Left ventricle myocardium inferior (tissue), 1 donor: ENCODE measurements around the gene SNX12. TPM values are rescaled to one million over a fixed set of nuclear protein-coding genes. Genes with fewer than 3 reads are reported as not detected.
A peak's percentile ranks its signal among the peaks of the same experiment; 100 is the strongest.

Source experiments
- DNase-seq: peaks from one replicate; pipeline ENCODE4 v3.0.0-alpha.2; 2020
- H3K27ac ChIP-seq: fragments of 200-600 bp; replicated peaks from 2 replicates; pipeline ENCODE4 v1.8.0; 2021
- H3K27me3 ChIP-seq: fragments of 200-600 bp; 2 replicates; pipeline ENCODE4 v1.8.0; 2021; ENCODE audit warnings: low read depth
- H3K36me3 ChIP-seq: fragments of 200-600 bp; 2 replicates; pipeline ENCODE4 v1.8.0; 2021
- H3K4me1 ChIP-seq: fragments of 200-600 bp; 2 replicates; pipeline ENCODE4 v1.8.0; 2021
- H3K4me3 ChIP-seq: fragments of 200-600 bp; 2 replicates; pipeline ENCODE4 v1.8.0; 2021; ENCODE audit warnings: mild to moderate bottlenecking, moderate library complexity
- H3K9me3 ChIP-seq: fragments of 200-600 bp; replicated peaks from 2 replicates; pipeline ENCODE4 v1.8.0; 2021
- intact Hi-C: fragments of 100-400 bp; cut with micrococcal nuclease; formaldehyde crosslinking; loops from one replicate; pipeline ENCODE4 v1.11.0; 2022
- total RNA-seq: library from RNA; stranded (reverse); fragmentation: NEBNext Ultra II Directional; extraction: Animal tissue kit (Norgen Biotek cat#: 25700); gene quantifications from one replicate; pipeline ENCODE4 v1.2.1, GENCODE V29; 2021
- TF ChIP-seq, protein P1 (sequence below): fragments of 200-600 bp; IDR thresholded peaks from 2 replicates; pipeline ENCODE4 v1.8.0; 2021; ENCODE audit warnings: antibody characterized with exemption, mild to moderate bottlenecking, borderline replicate concordance
- donor health status: DM: no; HTN: yes; CAD: no; lungs with severe emphysema.

Gene SNX12
- total RNA-seq, 1 donor from 2014 or later = 42.7 TPM

GRCh38 chrX:71102292-71102691 is 34.2 kb upstream of the SNX12 start:
- no peak for DNase-seq
- Histone ChIP-seq H3K4me1 (peaks cover 17% of the 10 kb centered on the region), H3K9me3 (no peaks in the 10 kb centered on the region), H3K27me3 (no peaks in the 10 kb centered on the region), H3K27ac (no peak overlapping the region), H3K4me3 (no peak overlapping the region), H3K36me3 (no peaks in the 10 kb centered on the region)
- intact Hi-C loops = no loop called here
- TF ChIP-seq, protein P1, sequence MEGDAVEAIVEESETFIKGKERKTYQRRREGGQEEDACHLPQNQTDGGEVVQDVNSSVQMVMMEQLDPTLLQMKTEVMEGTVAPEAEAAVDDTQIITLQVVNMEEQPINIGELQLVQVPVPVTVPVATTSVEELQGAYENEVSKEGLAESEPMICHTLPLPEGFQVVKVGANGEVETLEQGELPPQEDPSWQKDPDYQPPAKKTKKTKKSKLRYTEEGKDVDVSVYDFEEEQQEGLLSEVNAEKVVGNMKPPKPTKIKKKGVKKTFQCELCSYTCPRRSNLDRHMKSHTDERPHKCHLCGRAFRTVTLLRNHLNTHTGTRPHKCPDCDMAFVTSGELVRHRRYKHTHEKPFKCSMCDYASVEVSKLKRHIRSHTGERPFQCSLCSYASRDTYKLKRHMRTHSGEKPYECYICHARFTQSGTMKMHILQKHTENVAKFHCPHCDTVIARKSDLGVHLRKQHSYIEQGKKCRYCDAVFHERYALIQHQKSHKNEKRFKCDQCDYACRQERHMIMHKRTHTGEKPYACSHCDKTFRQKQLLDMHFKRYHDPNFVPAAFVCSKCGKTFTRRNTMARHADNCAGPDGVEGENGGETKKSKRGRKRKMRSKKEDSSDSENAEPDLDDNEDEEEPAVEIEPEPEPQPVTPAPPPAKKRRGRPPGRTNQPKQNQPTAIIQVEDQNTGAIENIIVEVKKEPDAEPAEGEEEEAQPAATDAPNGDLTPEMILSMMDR = no peak

- no peaks in the 10 kb centered on the region for H3K9me3 ChIP-seq
- peaks cover 20% of the 10 kb centered on the region for H3K4me1 ChIP-seq
- H3K36me3 ChIP-seq = no peaks in the 10 kb centered on the region
- intact Hi-C loops = no loop called here
- no peak overlapping the region for H3K27ac ChIP-seq
- TF ChIP-seq, protein P1 = no peak
- DNase-seq = no peak
- H3K27me3 ChIP-seq = no peaks in the 10 kb centered on the region
- no peak overlapping the region for H3K4me3 ChIP-seq
These were observed 32.7 kb upstream of the SNX12 start for GRCh38 chrX:71100581-71101505.

GRCh38 chrX:71099736-71100135 is 31.6 kb upstream of the SNX12 start:
- Histone ChIP-seq H3K4me3 (no peak overlapping the region), H3K27ac (no peak overlapping the region), H3K27me3 (no peaks in the 10 kb centered on the region), H3K36me3 (no peaks in the 10 kb centered on the region), H3K4me1 (peaks cover 20% of the 10 kb centered on the region), H3K9me3 (no peaks in the 10 kb centered on the region)
- DNase-seq = no peak
- TF ChIP-seq, protein P1 = no peak
- intact Hi-C loops = no loop called here

DNA sequence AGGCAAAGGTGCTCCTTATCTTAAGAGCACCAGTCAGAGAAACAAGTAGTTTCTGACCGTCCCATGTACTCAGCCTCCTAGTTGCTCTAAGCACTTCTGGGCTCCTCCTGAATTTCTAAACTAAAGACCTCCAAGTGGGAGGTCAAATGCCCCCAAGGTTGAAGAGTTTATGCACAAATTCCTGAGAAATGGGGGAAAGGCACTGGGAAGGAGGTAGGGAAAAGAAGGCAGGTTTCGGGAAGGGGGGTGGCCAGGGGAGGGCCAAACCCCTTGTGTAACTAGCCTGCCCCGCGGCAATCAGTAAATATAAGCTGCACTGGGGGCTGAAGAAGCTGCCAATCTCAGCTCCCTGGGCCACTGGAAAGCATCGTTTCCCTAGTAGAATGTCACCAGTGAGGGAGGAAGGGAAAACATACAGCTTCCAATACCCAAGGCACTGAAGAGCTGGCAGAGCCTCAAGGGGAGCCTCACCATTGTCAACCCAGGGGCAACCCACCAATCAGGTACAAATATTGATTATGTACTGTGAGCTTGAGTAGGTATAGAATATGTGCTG is 30.9 kb upstream of the SNX12 start:
- no peaks in the 10 kb centered on the region for H3K36me3 ChIP-seq
- intact Hi-C loops = no loop called here
- DNase-seq = no peak
- TF ChIP-seq, protein P1 = no peak
- H3K27me3 ChIP-seq = no peaks in the 10 kb centered on the region
- no peak overlapping the region for H3K27ac ChIP-seq
- no peak overlapping the region for H3K4me3 ChIP-seq
- peaks cover 20% of the 10 kb centered on the region for H3K4me1 ChIP-seq
- no peaks in the 10 kb centered on the region for H3K9me3 ChIP-seq

DNA sequence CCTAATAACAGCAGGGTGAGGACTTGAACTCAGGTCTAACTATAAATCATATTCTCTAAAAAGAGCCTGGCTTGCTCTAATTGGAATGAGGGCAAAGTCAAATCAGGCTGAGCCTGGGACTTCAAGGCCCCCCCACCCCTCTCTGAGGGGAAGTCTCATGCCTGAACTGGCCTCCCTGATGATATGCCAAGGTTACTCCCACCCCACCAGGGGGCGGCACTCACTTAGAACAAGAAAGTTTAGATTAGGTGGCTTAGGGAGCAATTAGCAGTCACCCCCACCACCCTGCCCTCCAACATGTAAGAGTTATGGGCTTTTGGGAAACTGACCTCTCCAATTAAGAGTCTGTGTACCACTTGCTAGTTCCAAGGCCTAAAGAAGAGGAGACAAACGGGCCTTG is 30.2 kb upstream of the SNX12 start:
- intact Hi-C loops = no loop called here

More for the DNA sequence above, 30.2 kb upstream of the SNX12 start:
- TF ChIP-seq, protein P1 = peak; percentile 57
- Histone ChIP-seq H3K27ac (no peak overlapping the region), H3K9me3 (no peaks in the 10 kb centered on the region), H3K36me3 (no peaks in the 10 kb centered on the region), H3K4me1 (peaks cover 16% of the 10 kb centered on the region), H3K27me3 (no peaks in the 10 kb centered on the region), H3K4me3 (no peak overlapping the region)
- peak; percentile 40 for DNase-seq
